ENCODE measurements around the gene PTGER3. TPM values are rescaled to one million over a fixed set of nuclear protein-coding genes. Genes with fewer than 3 reads are reported as not detected.

PTGER3 gene
- total and polyA plus RNA-seq, 3 donors from 2014 or later: 0.31 to 3.6 (median 0.43) TPM

GRCh38 chr1:71015745-71016144 is 31.9 kb downstream of the PTGER3 start:
- H3K27ac ChIP-seq: no peak overlapping the region
- H3K9me3 ChIP-seq: no peaks in the 10 kb centered on the region
- WGBS, 2 donors: 83 to 86% methylated on average over 5 of the region's 5 CpGs
- no peak for DNase-seq
- no peaks in the 10 kb centered on the region for H3K36me3 ChIP-seq (ENCODE audit: low read depth, missing control alignments)
- H3K27me3 ChIP-seq: no peaks in the 10 kb centered on the region
- H3K4me1 ChIP-seq: no peaks in the 10 kb centered on the region
- TF ChIP-seq POLR2A (IDR thresholded peaks at IDR 0.05): no peak
- H3K4me3 ChIP-seq: no peak overlapping the region
- intact Hi-C loops (cut with DNase I; ENCODE audit: low total_unique reads): no loop called here

GRCh38 chr1:71014178-71014579 is 33.4 kb downstream of the PTGER3 start:
- no peak for TF ChIP-seq CTCF (IDR thresholded peaks at IDR 0.05)
- no peak for TF ChIP-seq POLR2A (IDR thresholded peaks at IDR 0.05)
- WGBS, 2 donors: 50 to 68% methylated on average over 1 of the region's 1 CpG
- DNase-seq: no peak
- H3K9me3 ChIP-seq: no peaks in the 10 kb centered on the region
- H3K27me3 ChIP-seq: no peaks in the 10 kb centered on the region
- no peaks in the 10 kb centered on the region for H3K4me1 ChIP-seq
- no peaks in the 10 kb centered on the region for H3K36me3 ChIP-seq (ENCODE audit: low read depth, missing control alignments)
- no peak overlapping the region for H3K27ac ChIP-seq
- no peak overlapping the region for H3K4me3 ChIP-seq
- intact Hi-C loops (cut with DNase I; ENCODE audit: low total_unique reads): no loop called here

GRCh38 chr1:71002709-71003475 is 44.7 kb downstream of the PTGER3 start:
- H3K4me3 ChIP-seq: no peak overlapping the region
- WGBS, 2 donors: 82 to 88% methylated on average over 3 of the region's 3 CpGs
- no peaks in the 10 kb centered on the region for H3K4me1 ChIP-seq
- no peak for DNase-seq
- H3K27me3 ChIP-seq: no peaks in the 10 kb centered on the region
- TF ChIP-seq POLR2A (IDR thresholded peaks at IDR 0.05) (no peak), CTCF (IDR thresholded peaks at IDR 0.05) (no peak)
- intact Hi-C loops (cut with DNase I; ENCODE audit: low total_unique reads): no loop called here
- no peaks in the 10 kb centered on the region for H3K36me3 ChIP-seq (ENCODE audit: low read depth, missing control alignments)
- no peaks in the 10 kb centered on the region for H3K9me3 ChIP-seq
- no peak overlapping the region for H3K27ac ChIP-seq

- no peaks in the 10 kb centered on the region for H3K27me3 ChIP-seq
- H3K27ac ChIP-seq: no peak overlapping the region
- H3K4me3 ChIP-seq: no peak overlapping the region
- no peaks in the 10 kb centered on the region for H3K4me1 ChIP-seq
- DNase-seq: no peak
- intact Hi-C loops (cut with DNase I; ENCODE audit: low total_unique reads): no loop called here
- no peaks in the 10 kb centered on the region for H3K36me3 ChIP-seq (ENCODE audit: low read depth, missing control alignments)
- no peak for TF ChIP-seq CTCF (IDR thresholded peaks at IDR 0.05)
- TF ChIP-seq POLR2A (IDR thresholded peaks at IDR 0.05): no peak
- no peaks in the 10 kb centered on the region for H3K9me3 ChIP-seq
- 72 to 74% methylated on average over 2 of the region's 2 CpGs for WGBS, 2 donors
Measured at GRCh38 chr1:71001624-71002023, 46.0 kb downstream of the PTGER3 start.

GRCh38 chr1:70997793-70998192 is 49.8 kb downstream of the PTGER3 start:
- no peak for TF ChIP-seq POLR2A (IDR thresholded peaks at IDR 0.05)
- TF ChIP-seq CTCF (IDR thresholded peaks at IDR 0.05): no peak
- intact Hi-C loops (cut with DNase I; ENCODE audit: low total_unique reads): no loop called here

More at GRCh38 chr1:70997793-70998192, 49.8 kb downstream of the PTGER3 start:
- no peaks in the 10 kb centered on the region for H3K27me3 ChIP-seq
- H3K4me3 ChIP-seq: no peak overlapping the region
- no peak overlapping the region for H3K27ac ChIP-seq
- no peaks in the 10 kb centered on the region for H3K9me3 ChIP-seq
- DNase-seq: no peak
- H3K36me3 ChIP-seq (ENCODE audit: low read depth, missing control alignments): no peaks in the 10 kb centered on the region
- 81 to 88% methylated on average over 1 of the region's 1 CpG for WGBS, 2 donors
- H3K4me1 ChIP-seq: no peaks in the 10 kb centered on the region

Data from testis (tissue), 3 donors.